AG04450 (cell line): ENCODE data around the gene CEP78. TPM values are rescaled to one million over a fixed set of nuclear protein-coding genes. Genes with fewer than 3 reads are reported as not detected.
"Not testable (repeated sequence)": the region's sequence is repeated elsewhere in the genome, so short reads cannot be mapped to it uniquely, and the experiment has no call there.

Experiments
- CTCF ChIA-PET: fragments of 300-600, 350-600 bp; formaldehyde crosslinking; extraction: SDS; loops from one replicate; lab custom pipeline; 2022; ENCODE audit warnings: antibody characterized with exemption, inconsistent platforms; lab: Charles Lee
- POLR2A ChIA-PET: fragments of 350-600 bp; formaldehyde crosslinking; extraction: SDS; loops from one replicate; lab custom pipeline; 2021; ENCODE audit warnings: antibody characterized with exemption, inconsistent platforms; lab: Yijun Ruan, JAX
- DNase-seq: peaks from one replicate; pipeline ENCODE4 v3.0.0-alpha.2; 2011; ENCODE audit warnings: low read depth, low spot score
- H3K27ac ChIP-seq: one replicate; pipeline ENCODE4 v1.5.1; 2012; ENCODE audit warnings: low read depth, low read length, control low read depth
- H3K27me3 ChIP-seq: one replicate; pipeline ENCODE4 v1.6.0; 2012; ENCODE audit warnings: low read length; ENCODE audit not compliant: control insufficient read depth, insufficient read depth
- H3K4me3 ChIP-seq: 2 replicates; pipeline ENCODE4 v1.5.1; 2011; ENCODE audit warnings: mild to moderate bottlenecking, low read depth, low read length, control low read depth
- H3K9me3 ChIP-seq: 2 replicates; pipeline ENCODE4 v1.5.1; 2012; ENCODE audit warnings: low read length; ENCODE audit not compliant: control insufficient read depth, insufficient read depth
- CTCF ChIP-seq: IDR thresholded peaks from 2 replicates; pipeline ENCODE4 v1.5.1; 2011; ENCODE audit warnings: low read depth, low read length, control low read depth, inconsistent platforms
- polyA plus RNA-seq: library from polyadenylated mRNA; depleted of rRNA; stranded (reverse); fragments of >200 nt; gene quantifications from 2 replicates; pipeline ENCODE4 v1.2.3, GENCODE V29; 2011

CEP78 gene
- polyA plus RNA-seq, 1 experiment, result 11.0 TPM

- no peak for TF ChIP-seq CTCF
- CTCF ChIA-PET, result interaction anchor here (1.6 kb wide), 1 partner anchor 36 kb away, joined by 3 read pairs; no protein-coding TSS in a partner anchor
These were observed 46.4 kb upstream of the CEP78 start for GRCh38 chr9:78189461-78189860.

GRCh38 chr9:78191931-78192330 lies 43.9 kb upstream of the CEP78 start:
- no peak for DNase-seq
- ChIA-PET CTCF (no interaction called here), POLR2A (no interaction called here)
- H3K27ac ChIP-seq, result no peak overlapping the region
- H3K27me3 ChIP-seq, result no peaks in the 10 kb centered on the region
- H3K9me3 ChIP-seq, result no peaks in the 10 kb centered on the region
- no peak overlapping the region for H3K4me3 ChIP-seq
- TF ChIP-seq CTCF, result no peak

More at GRCh38 chr9:78189461-78189860, 46.4 kb upstream of the CEP78 start:
- Histone ChIP-seq H3K27me3 (no peaks in the 10 kb centered on the region), H3K9me3 (no peaks in the 10 kb centered on the region), H3K4me3 (no peak overlapping the region), H3K27ac (no peak overlapping the region)
- no peak for DNase-seq
- POLR2A ChIA-PET, result no interaction called here

- DNase-seq, result no peak
- ChIA-PET POLR2A (no interaction called here), CTCF (interaction anchor here (1.3 kb wide), 1 partner anchor 160 kb away, joined by 3 read pairs; no protein-coding TSS in a partner anchor)
- Histone ChIP-seq H3K9me3 (no peaks in the 10 kb centered on the region), H3K27me3 (no peaks in the 10 kb centered on the region), H3K27ac (no peak overlapping the region), H3K4me3 (no peak overlapping the region)
- TF ChIP-seq CTCF, result no peak
These were observed 39.6 kb upstream of the CEP78 start for GRCh38 chr9:78196258-78196657.

GRCh38 chr9:78201158-78201777 lies 34.6 kb upstream of the CEP78 start:
- H3K27me3 ChIP-seq, POLR2A ChIA-PET, H3K27ac ChIP-seq, DNase-seq, CTCF ChIA-PET, H3K4me3 ChIP-seq, H3K9me3 ChIP-seq: not testable (repeated sequence)

- no peak overlapping the region for H3K4me3 ChIP-seq
- TF ChIP-seq CTCF, result no peak
- no peaks in the 10 kb centered on the region for H3K9me3 ChIP-seq
- ChIA-PET POLR2A (no interaction called here), CTCF (no interaction called here)
- no peak overlapping the region for H3K27ac ChIP-seq
- peaks cover 2% of the 10 kb centered on the region for H3K27me3 ChIP-seq
- DNase-seq, result no peak
These were observed 28.6 kb upstream of the CEP78 start for GRCh38 chr9:78207319-78207718.
